Transverse colon (tissue), 4 donors: ENCODE data around the gene SMIM10L2A.

Experiments
- EP300 ChIP-seq: sonication (generic); formaldehyde crosslinking; IDR thresholded peaks from one replicate; pipeline ENCODE4 v1.6.1; 2017; ENCODE audit warnings: antibody characterized with exemption, low read depth
- POLR2A ChIP-seq: fragments of 450-650 bp; IDR thresholded peaks from one replicate; pipeline ENCODE4 v1.6.1; 2016; ENCODE audit warnings: antibody characterized with exemption, mild to moderate bottlenecking, moderate library complexity
- POLR2AphosphoS5 ChIP-seq, 3 donors: sonication (generic); formaldehyde crosslinking; IDR thresholded peaks; one replicate each; pipeline ENCODE4 v1.6.1; 2016; ENCODE audit warnings: antibody characterized with exemption in 3 of 3
- TF ChIP-seq, protein P1 (sequence below), 5 experiments: fragments of 200-600 bp in 3 of 5; fragments of 450-650 bp in 2 of 5; sonication (generic) in 3 of 5; IDR thresholded peaks; 1 replicate in 2 of 5; 2 replicates in 3 of 5; pipeline ENCODE4 v1.5.1; 2016 to 2017; ENCODE audit warnings: antibody characterized with exemption in 5 of 5, inconsistent platforms in 3 of 5, mild to moderate bottlenecking in 2 of 5, moderate library complexity in 1 of 5

DNA sequence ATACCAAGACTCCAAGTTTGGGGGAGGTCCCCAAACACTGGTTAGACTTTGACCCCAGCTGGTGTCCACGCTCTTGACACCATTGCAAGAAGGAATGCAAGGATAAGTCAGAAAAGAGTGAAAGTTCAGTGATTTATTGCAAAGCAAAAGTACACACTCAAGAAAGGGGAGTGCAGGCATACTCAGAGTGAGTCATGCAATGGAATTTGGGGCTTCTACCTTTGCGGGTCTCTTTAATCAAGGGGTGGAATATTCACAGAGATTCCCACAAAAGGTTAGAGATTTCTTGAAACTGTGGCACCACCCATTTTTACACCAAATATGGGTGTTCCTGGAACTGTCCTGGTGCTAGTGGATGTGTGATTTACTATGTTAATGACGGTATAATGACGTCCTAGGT, 5.2 kb upstream of the SMIM10L2A start:
- TF ChIP-seq, protein P1, sequence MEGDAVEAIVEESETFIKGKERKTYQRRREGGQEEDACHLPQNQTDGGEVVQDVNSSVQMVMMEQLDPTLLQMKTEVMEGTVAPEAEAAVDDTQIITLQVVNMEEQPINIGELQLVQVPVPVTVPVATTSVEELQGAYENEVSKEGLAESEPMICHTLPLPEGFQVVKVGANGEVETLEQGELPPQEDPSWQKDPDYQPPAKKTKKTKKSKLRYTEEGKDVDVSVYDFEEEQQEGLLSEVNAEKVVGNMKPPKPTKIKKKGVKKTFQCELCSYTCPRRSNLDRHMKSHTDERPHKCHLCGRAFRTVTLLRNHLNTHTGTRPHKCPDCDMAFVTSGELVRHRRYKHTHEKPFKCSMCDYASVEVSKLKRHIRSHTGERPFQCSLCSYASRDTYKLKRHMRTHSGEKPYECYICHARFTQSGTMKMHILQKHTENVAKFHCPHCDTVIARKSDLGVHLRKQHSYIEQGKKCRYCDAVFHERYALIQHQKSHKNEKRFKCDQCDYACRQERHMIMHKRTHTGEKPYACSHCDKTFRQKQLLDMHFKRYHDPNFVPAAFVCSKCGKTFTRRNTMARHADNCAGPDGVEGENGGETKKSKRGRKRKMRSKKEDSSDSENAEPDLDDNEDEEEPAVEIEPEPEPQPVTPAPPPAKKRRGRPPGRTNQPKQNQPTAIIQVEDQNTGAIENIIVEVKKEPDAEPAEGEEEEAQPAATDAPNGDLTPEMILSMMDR (IDR thresholded peaks at IDR 0.05), result no peak
- TF ChIP-seq POLR2A (no peak), EP300 (no peak), POLR2AphosphoS5 (IDR thresholded peaks at IDR 0.05) (no peak)
